GM21367 (cell line): ENCODE data around the gene SAMD4B.

Source experiments
- ATAC-seq: cut with Tn5 transposase; IDR thresholded peaks from one replicate; pipeline ENCODE4 v1.9.1; 2021; ENCODE audit not compliant: unreplicated experiment

SAMD4B gene

GRCh38 chr19:39386557-39386956 lies 44.3 kb downstream of the SAMD4B start:
- no peak for ATAC-seq

- no peak for ATAC-seq
These were observed 46.4 kb downstream of the SAMD4B start for GRCh38 chr19:39388657-39389056.

GRCh38 chr19:39389631-39390414 lies 47.6 kb downstream of the SAMD4B start:
- ATAC-seq, result no peak

- ATAC-seq, result no peak
These were observed 48.2 kb downstream of the SAMD4B start for GRCh38 chr19:39390451-39390750.

- ATAC-seq, result peak; percentile 85
These were observed 48.7 kb downstream of the SAMD4B start, which contains the start of the genes MED29 and PAF1 for GRCh38 chr19:39390751-39391437. Gene MED29, plus strand, starts transcription at chr19:39391378. Its CDS starts 45 bp downstream, at chr19:39391423. Gene PAF1, minus strand, starts transcription at chr19:39391106. Its CDS starts 242 bp downstream, at chr19:39390864.

GRCh38 chr19:39397360-39398296 lies 55.4 kb downstream of the SAMD4B start:
- peak; percentile 27 for ATAC-seq

GRCh38 chr19:39398297-39398864 lies 56.2 kb downstream of the SAMD4B start:
- ATAC-seq, result no peak

- ATAC-seq, result no peak
These were observed 57.4 kb downstream of the SAMD4B start for GRCh38 chr19:39399668-39400050.

GRCh38 chr19:39400061-39400460 lies 57.8 kb downstream of the SAMD4B start:
- ATAC-seq, result no peak

GRCh38 chr19:39401070-39401548 lies 58.9 kb downstream of the SAMD4B start:
- ATAC-seq, result no peak

- no peak for ATAC-seq
These were observed 59.5 kb downstream of the SAMD4B start for GRCh38 chr19:39401549-39402345.

GRCh38 chr19:39402346-39403300 lies 60.4 kb downstream of the SAMD4B start:
- ATAC-seq, result no peak

GRCh38 chr19:39403331-39404312 lies 61.4 kb downstream of the SAMD4B start:
- no peak for ATAC-seq

GRCh38 chr19:39405261-39405957 lies 63.2 kb downstream of the SAMD4B start:
- ATAC-seq, result no peak

- no peak for ATAC-seq
These were observed 63.9 kb downstream of the SAMD4B start for GRCh38 chr19:39405958-39406655.

- ATAC-seq, result peak; percentile 15
These were observed 64.6 kb downstream of the SAMD4B start, which contains the start of gene ZFP36 for GRCh38 chr19:39406656-39407409. Gene ZFP36, plus strand, starts transcription at chr19:39406847. Its CDS starts 58 bp downstream, at chr19:39406905.
